ENCODE data around the gene SRSF8. TPM values are rescaled to one million over a fixed set of nuclear protein-coding genes. Genes with fewer than 3 reads are reported as not detected.

SRSF8 gene
- total and polyA plus RNA-seq, 2 donors (not counting 3 experiments of a cell fraction or from before 2014, with no cell fraction given), result 21.9 to 31.3 TPM

GRCh38 chr11:95100856-95101507, 34.3 kb downstream of the SRSF8 start:
- H3K27me3 ChIP-seq (ENCODE audit: control insufficient read depth in 2 of 2, insufficient read depth in 2 of 2, low read length in 2 of 2), result no peaks in the 10 kb centered on the region
- H3K4me1 ChIP-seq (ENCODE audit: control insufficient read depth, extremely low read depth, insufficient read depth, low read length), result peaks cover 3% of the 10 kb centered on the region
- H3K9me3 ChIP-seq (replicated peaks; ENCODE audit: control insufficient read depth, insufficient read depth, low read length), result no peaks in the 10 kb centered on the region
- ChIA-PET CTCF (interaction anchor here (2.7 kb wide), 1 partner anchor 11 kb away, joined by 11 read pairs; the partner anchor contains the start of gene ENDOD1), POLR2A (no interaction called here)
- no peak overlapping the region for H2AFZ ChIP-seq (ENCODE audit: low read depth, low read length)
- TF ChIP-seq GATA2 (IDR thresholded peaks at IDR 0.05; ENCODE audit: insufficient read depth, insufficient read length, low read depth, low read length) (no peak), JUN (IDR thresholded peaks at IDR 0.05; ENCODE audit: borderline replicate concordance, insufficient read depth, insufficient read length, low read depth) (no peak), CTCF (IDR thresholded peaks at IDR 0.05; ENCODE audit: extremely low read depth in 1 of 2, insufficient read depth in 1 of 2, low read depth in 1 of 2, low read length in 2 of 2) (no peak), MYC (IDR thresholded peaks at IDR 0.05; ENCODE audit: low read depth, low read length) (no peak), POLR2AphosphoS5 (IDR thresholded peaks at IDR 0.05; ENCODE audit: insufficient read depth, low read depth, low read length) (no peak), POLR2A (IDR thresholded peaks at IDR 0.05; ENCODE audit: low read depth, low read length) (no peak), FOS (IDR thresholded peaks at IDR 0.05; ENCODE audit: borderline replicate concordance, insufficient read depth, low read length) (no peak), EZH2 (IDR thresholded peaks at IDR 0.05; ENCODE audit: borderline replicate concordance, low read depth, low read length, severe bottlenecking) (no peak)
- TF ChIP-seq, protein P1, sequence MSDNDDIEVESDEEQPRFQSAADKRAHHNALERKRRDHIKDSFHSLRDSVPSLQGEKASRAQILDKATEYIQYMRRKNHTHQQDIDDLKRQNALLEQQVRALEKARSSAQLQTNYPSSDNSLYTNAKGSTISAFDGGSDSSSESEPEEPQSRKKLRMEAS (IDR thresholded peaks at IDR 0.05; ENCODE audit: insufficient read depth, insufficient read length), result no peak
- BruUV-seq (replicated peaks), result no TSS peak
- no peak overlapping the region for H3K27ac ChIP-seq (ENCODE audit: insufficient read depth, low read depth, low read length)
- no peaks in the 10 kb centered on the region for H3K36me3 ChIP-seq (ENCODE audit: control insufficient read depth in 2 of 2, extremely low read depth in 1 of 2, insufficient read depth in 2 of 2, low read length in 2 of 2)
- DNase-seq (ENCODE audit: low read depth, low spot score) (peak; percentile 39), FAIRE-seq (no peak)
- H3K79me2 ChIP-seq (ENCODE audit: control insufficient read depth, insufficient read depth, low read length), result no peaks in the 10 kb centered on the region
- H3K9me1 ChIP-seq (replicated peaks; ENCODE audit: control insufficient read depth, extremely low read depth, insufficient read depth, low read length), result no peaks in the 10 kb centered on the region
- dilution Hi-C loops (cut with MboI; ENCODE audit: extremely low pct_ligation_motif_present, low sequenced_read_pairs), result no loop called here
- H3K4me2 ChIP-seq (ENCODE audit: insufficient read depth, low read length), result no peak overlapping the region
- H4K20me1 ChIP-seq (replicated peaks; ENCODE audit: control insufficient read depth, extremely low read depth, insufficient read depth, low read length), result no peaks in the 10 kb centered on the region
- intact Hi-C loops (cut with micrococcal nuclease), result no loop called here
- no peak overlapping the region for H3K4me3 ChIP-seq (replicated peaks in 1 of 3; ENCODE audit: insufficient read depth in 1 of 3, low read depth in 1 of 3, low read length in 3 of 3)
- no peak overlapping the region for H3K9ac ChIP-seq (replicated peaks; ENCODE audit: extremely low read depth, insufficient read depth, low read length)
